Stimulated activated naive CD4-positive, alpha-beta T cell (primary cell): ENCODE results near the gene ARVCF.

ENCODE experiments used
- DNase-seq, 6 experiments: peaks; one replicate each; lab custom pipeline; 2025; lab: John Stamatoyannopoulos, UW

ARVCF gene

GRCh38 chr22:19998991-19999820 lies 17.4 kb downstream of the ARVCF start:
- no peak for DNase-seq

GRCh38 chr22:19998232-19998951 lies 18.2 kb downstream of the ARVCF start:
- DNase-seq, result no peak

GRCh38 chr22:19997561-19998231 lies 18.9 kb downstream of the ARVCF start:
- no peak for DNase-seq

GRCh38 chr22:19996694-19997384 lies 19.8 kb downstream of the ARVCF start:
- DNase-seq, result no peak

GRCh38 chr22:19995611-19996339 lies 20.8 kb downstream of the ARVCF start:
- DNase-seq, result no peak

GRCh38 chr22:19994851-19995610 lies 21.6 kb downstream of the ARVCF start:
- DNase-seq, result no peak

- DNase-seq, result no peak
Measured at GRCh38 chr22:19993926-19994325, 22.7 kb downstream of the ARVCF start.

GRCh38 chr22:19992921-19993355 lies 23.7 kb downstream of the ARVCF start:
- no peak for DNase-seq

- no peak for DNase-seq
Measured at GRCh38 chr22:19992481-19992911, 24.1 kb downstream of the ARVCF start.

GRCh38 chr22:19991645-19992451 lies 24.8 kb downstream of the ARVCF start:
- no peak for DNase-seq

GRCh38 chr22:19991395-19991644 lies 25.3 kb downstream of the ARVCF start:
- no peak for DNase-seq

- DNase-seq, result no peak
Measured at GRCh38 chr22:19990609-19991394, 25.8 kb downstream of the ARVCF start.

GRCh38 chr22:19990188-19990587 lies 26.4 kb downstream of the ARVCF start:
- no peak for DNase-seq

- no peak for DNase-seq
Measured at GRCh38 chr22:19989725-19990067, 26.9 kb downstream of the ARVCF start.

- no peak for DNase-seq
Measured at GRCh38 chr22:19988965-19989724, 27.5 kb downstream of the ARVCF start.

- no peak for DNase-seq
Measured at GRCh38 chr22:19988331-19988808, 28.3 kb downstream of the ARVCF start.

GRCh38 chr22:19987394-19988306 lies 29.0 kb downstream of the ARVCF start:
- DNase-seq, result no peak
